Left lung (tissue), 10 donors: ENCODE results near the gene SORCS3. TPM values are rescaled to one million over a fixed set of nuclear protein-coding genes. Genes with fewer than 3 reads are reported as not detected.

ENCODE experiments used
- ATAC-seq: fragments of 200-7000 bp; cut with Tn5 transposase; one replicate; pipeline ENCODE4 v1.9.1; 2020; ENCODE audit warnings: moderate library complexity
- DNase-seq, 4 donors: peaks; one replicate each; pipeline ENCODE4 v3.0.0-alpha.2; 2013 to 2020
- H3K27ac ChIP-seq, 2 donors: fragments of 200-600 bp; sonication (generic) in 1 of 2; one replicate each; pipeline versions ENCODE4 v1.5.0 to v1.8.0; 2020 to 2021
- H3K27me3 ChIP-seq, 2 donors: fragments of 200-600 bp; sonication (generic) in 1 of 2; one replicate each; pipeline versions ENCODE4 v1.5.0 to v1.8.0; 2020 to 2021
- H3K36me3 ChIP-seq, 2 donors: fragments of 200-600 bp; sonication (generic) in 1 of 2; one replicate each; pipeline versions ENCODE4 v1.5.0 to v1.8.0; 2020 to 2021
- H3K4me1 ChIP-seq, 2 donors: fragments of 200-600 bp; one replicate each; pipeline ENCODE4 v1.8.0; 2021
- H3K4me3 ChIP-seq, 2 donors: fragments of 200-600 bp; sonication (generic) in 1 of 2; one replicate each; pipeline versions ENCODE4 v1.5.0 to v1.8.0; 2020 to 2021; ENCODE audit warnings: mild to moderate bottlenecking in 1 of 2
- H3K9me3 ChIP-seq, 2 donors: fragments of 200-600 bp; sonication (generic) in 1 of 2; one replicate each; pipeline versions ENCODE4 v1.5.0 to v1.8.0; 2020 to 2021
- CTCF ChIP-seq, 2 donors: fragments of 200-600 bp; sonication (generic) in 1 of 2; IDR thresholded peaks; one replicate each; pipeline versions ENCODE4 v1.5.0 to v1.8.0; 2021; ENCODE audit warnings: antibody characterized with exemption in 2 of 2
- intact Hi-C, 2 donors: fragments of 100-400 bp; cut with DNase I; formaldehyde crosslinking; loops; one replicate each; pipeline versions ENCODE4 v1.11.2 to v1.14.2; 2022
- polyA plus RNA-seq, 6 donors: library from polyadenylated mRNA; unstranded; fragments of 120-200 nt; gene quantifications; one replicate each; pipeline ENCODE4 v1.2.1, GENCODE V29; 2013; ENCODE audit not compliant: insufficient read length in 6 of 6
- total RNA-seq, 2 donors: library from RNA; stranded (reverse); fragmentation: NEBNext Ultra II Directional; extraction: Animal tissue kit (Norgen Biotek cat#: 25700); gene quantifications; one replicate each; pipeline ENCODE4 v1.2.1, GENCODE V29; 2021
- donor health status: DM: no; HTN: yes; CAD: no.
- donor health status: DM: no; HTN: no; CAD: no.

SORCS3 gene
- total and polyA plus RNA-seq, 8 donors, result 0.05 to 0.24 (median 0.06) TPM; not detected in 2

DNA sequence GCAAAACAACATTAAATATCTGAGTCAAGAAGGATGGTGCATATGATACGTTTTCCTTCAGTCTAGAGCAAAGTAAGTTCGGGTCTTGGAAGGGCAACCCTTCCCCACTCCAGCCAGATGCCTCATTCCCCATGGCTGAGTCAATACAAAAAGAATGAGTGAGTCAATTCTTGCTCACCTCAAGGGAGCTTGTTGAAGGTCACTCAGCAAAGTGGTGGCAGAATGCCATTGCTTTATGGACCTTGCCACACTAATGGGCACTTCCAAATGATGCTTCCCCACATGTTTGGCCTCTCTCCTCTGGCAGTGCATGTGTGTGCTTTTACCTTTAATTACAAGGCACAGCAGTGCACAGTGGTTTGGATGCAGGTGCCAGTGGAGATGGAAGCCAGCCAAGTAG, 296.5 kb downstream of the SORCS3 start:
- intact Hi-C loops, result no loop called here
- no peaks in the 10 kb centered on the region for H3K4me1 ChIP-seq
- DNase-seq (peak in 1 of 4 donors; percentile 41), ATAC-seq (peak; percentile 72)
- no peaks in the 10 kb centered on the region for H3K27me3 ChIP-seq
- H3K9me3 ChIP-seq, result no peaks in the 10 kb centered on the region
- H3K36me3 ChIP-seq, result no peaks in the 10 kb centered on the region
- TF ChIP-seq CTCF (IDR thresholded peaks at IDR 0.05), result no peak
- no peak overlapping the region for H3K4me3 ChIP-seq
- no peak overlapping the region for H3K27ac ChIP-seq

GRCh38 chr10:104938031-104938430, 296.9 kb downstream of the SORCS3 start:
- intact Hi-C loops, result no loop called here
- TF ChIP-seq CTCF (IDR thresholded peaks at IDR 0.05), result no peak
- Histone ChIP-seq H3K4me1 (no peaks in the 10 kb centered on the region), H3K36me3 (no peaks in the 10 kb centered on the region), H3K27ac (no peak overlapping the region), H3K27me3 (no peaks in the 10 kb centered on the region), H3K4me3 (no peak overlapping the region), H3K9me3 (no peaks in the 10 kb centered on the region)
- DNase-seq, result no peak
- no peak for ATAC-seq

- ATAC-seq, result no peak
- no peaks in the 10 kb centered on the region for H3K9me3 ChIP-seq
- no peaks in the 10 kb centered on the region for H3K4me1 ChIP-seq
- no peak for TF ChIP-seq CTCF (IDR thresholded peaks at IDR 0.05)
- DNase-seq, result no peak
- no peak overlapping the region for H3K4me3 ChIP-seq
- intact Hi-C loops, result no loop called here
- H3K27me3 ChIP-seq, result no peaks in the 10 kb centered on the region
- H3K36me3 ChIP-seq, result no peaks in the 10 kb centered on the region
- no peak overlapping the region for H3K27ac ChIP-seq
These were observed 300.6 kb downstream of the SORCS3 start for GRCh38 chr10:104941662-104942061.

DNA sequence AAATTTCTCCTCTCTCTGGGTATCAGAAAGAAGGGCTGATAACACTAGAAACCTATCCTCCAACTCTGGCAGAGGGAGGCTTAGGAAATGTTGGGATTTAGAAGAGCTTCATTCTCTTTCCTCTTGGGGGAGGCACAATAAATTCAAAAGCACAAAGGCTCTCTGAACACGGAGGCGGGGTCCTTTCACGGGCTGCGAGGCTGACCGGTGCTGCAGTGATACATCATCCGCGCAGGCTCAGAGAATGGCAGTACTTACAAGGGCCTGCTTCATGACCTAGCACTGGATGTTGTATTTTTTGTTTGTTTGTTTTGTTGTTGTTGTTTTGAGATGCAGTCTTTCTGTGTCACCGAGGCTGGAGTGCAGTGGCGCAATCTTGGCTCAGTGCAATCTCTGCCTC, 306.2 kb downstream of the SORCS3 start:
- no peak for TF ChIP-seq CTCF (IDR thresholded peaks at IDR 0.05)
- no peaks in the 10 kb centered on the region for H3K27me3 ChIP-seq
- intact Hi-C loops, result no loop called here

GRCh38 chr10:104957178-104957841, 316.2 kb downstream of the SORCS3 start:
- H3K4me1 ChIP-seq, result no peaks in the 10 kb centered on the region
- no peaks in the 10 kb centered on the region for H3K27me3 ChIP-seq
- H3K4me3 ChIP-seq, result no peak overlapping the region
- H3K9me3 ChIP-seq, result peaks cover 0 to 7% of the 10 kb centered on the region in 2 donors
- H3K27ac ChIP-seq, result no peak overlapping the region
- no peak for TF ChIP-seq CTCF (IDR thresholded peaks at IDR 0.05)
- intact Hi-C loops, result no loop called here
- ATAC-seq (no peak), DNase-seq (no peak)
- no peaks in the 10 kb centered on the region for H3K36me3 ChIP-seq

More for the DNA sequence above, 306.2 kb downstream of the SORCS3 start:
- Histone ChIP-seq H3K4me1 (no peaks in the 10 kb centered on the region), H3K9me3 (no peaks in the 10 kb centered on the region), H3K36me3 (no peaks in the 10 kb centered on the region), H3K4me3 (no peak overlapping the region), H3K27ac (no peak overlapping the region)
- ATAC-seq (no peak), DNase-seq (no peak)
